Skin of body (tissue), 2 donors: ENCODE data around the gene CEP152. TPM values are rescaled to one million over a fixed set of nuclear protein-coding genes. Genes with fewer than 3 reads are reported as not detected.

Experiments
- DNase-seq: peaks from one replicate; lab custom pipeline; 2025; lab: John Stamatoyannopoulos, UW
- total RNA-seq: library from RNA; depleted of rRNA; stranded (reverse); fragments of >200 nt; gene quantifications from one replicate; pipeline ENCODE4 v1.2.3, GENCODE V29; 2014

CEP152 gene
- total RNA-seq, 1 donor from 2014 or later, result 9.7 TPM

GRCh38 chr15:48777645-48778330 is 33.1 kb downstream of the CEP152 start:
- DNase-seq, result no peak

GRCh38 chr15:48775546-48775945 is 35.3 kb downstream of the CEP152 start:
- no peak for DNase-seq

GRCh38 chr15:48774484-48774883 is 36.4 kb downstream of the CEP152 start:
- no peak for DNase-seq

GRCh38 chr15:48766196-48766595 is 44.7 kb downstream of the CEP152 start:
- DNase-seq, result no peak

GRCh38 chr15:48765022-48765421 is 45.8 kb downstream of the CEP152 start:
- no peak for DNase-seq

GRCh38 chr15:48761393-48762158 is 49.3 kb downstream of the CEP152 start:
- no peak for DNase-seq

GRCh38 chr15:48759921-48760320 is 50.9 kb downstream of the CEP152 start:
- no peak for DNase-seq

GRCh38 chr15:48757661-48758060 is 53.2 kb downstream of the CEP152 start:
- DNase-seq, result no peak

GRCh38 chr15:48754011-48754410 is 56.9 kb downstream of the CEP152 start:
- no peak for DNase-seq

GRCh38 chr15:48751595-48751994 is 59.3 kb downstream of the CEP152 start:
- no peak for DNase-seq

GRCh38 chr15:48748535-48748934 is 62.3 kb downstream of the CEP152 start:
- no peak for DNase-seq

GRCh38 chr15:48733615-48734014 is 77.3 kb downstream of the CEP152 start:
- DNase-seq, result no peak

GRCh38 chr15:48730506-48730905 is 80.4 kb downstream of the CEP152 start:
- DNase-seq, result no peak

GRCh38 chr15:48723969-48724368 is 86.9 kb downstream of the CEP152 start:
- no peak for DNase-seq

- DNase-seq, result no peak
These were observed 87.9 kb downstream of the CEP152 start for GRCh38 chr15:48722764-48723661.

GRCh38 chr15:48721061-48721810 is 89.6 kb downstream of the CEP152 start:
- peak; percentile 90 for DNase-seq

- DNase-seq, result peak; percentile 70
These were observed 90.2 kb downstream of the CEP152 start for GRCh38 chr15:48720646-48721045.

- no peak for DNase-seq
These were observed 91.2 kb downstream of the CEP152 start for GRCh38 chr15:48719668-48720067.

GRCh38 chr15:48718646-48719045 is 92.2 kb downstream of the CEP152 start:
- no peak for DNase-seq

GRCh38 chr15:48717458-48717857 is 93.4 kb downstream of the CEP152 start:
- peak; percentile 28 for DNase-seq

- DNase-seq, result no peak
These were observed 98.3 kb downstream of the CEP152 start for GRCh38 chr15:48712546-48712945.
